GM18907 (cell line): ENCODE measurements around the gene PPFIA1.

Experiments
- ATAC-seq: cut with Tn5 transposase; IDR thresholded peaks from one replicate; pipeline ENCODE4 v1.9.1; 2021; ENCODE audit warnings: mild to moderate bottlenecking, moderate library complexity; ENCODE audit not compliant: unreplicated experiment

Gene PPFIA1

GRCh38 chr11:70428701-70429427, 158.4 kb downstream of the PPFIA1 start:
- no peak for ATAC-seq

- ATAC-seq: no peak
Observed at GRCh38 chr11:70429428-70429705, 158.9 kb downstream of the PPFIA1 start.

- no peak for ATAC-seq
Observed at GRCh38 chr11:70429724-70430521, 159.4 kb downstream of the PPFIA1 start.

GRCh38 chr11:70430671-70431574, 160.4 kb downstream of the PPFIA1 start:
- ATAC-seq: no peak

- no peak for ATAC-seq
Observed at GRCh38 chr11:70431611-70432010, 161.1 kb downstream of the PPFIA1 start.

GRCh38 chr11:70432065-70432464, 161.6 kb downstream of the PPFIA1 start:
- ATAC-seq: no peak

DNA sequence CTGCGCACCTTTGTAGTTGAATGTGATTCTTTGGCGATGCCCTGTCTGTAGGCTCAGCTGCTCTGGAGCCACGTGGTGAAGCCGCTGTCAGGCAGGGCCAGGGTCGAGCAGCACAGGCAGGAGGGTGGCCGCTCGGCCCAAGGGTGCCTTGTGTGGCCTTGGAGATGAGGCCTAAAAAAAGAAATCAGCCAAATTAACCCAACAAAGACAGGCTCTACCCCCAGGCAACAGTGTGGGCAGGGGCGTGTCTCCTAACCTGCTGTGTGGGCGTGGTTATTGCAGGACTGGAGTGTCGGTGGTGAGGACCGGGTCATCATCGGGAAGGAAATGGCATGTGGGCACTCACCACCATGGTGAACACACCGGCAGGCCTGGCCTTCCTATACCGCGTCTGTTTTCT, 162.1 kb downstream of the PPFIA1 start:
- no peak for ATAC-seq

GRCh38 chr11:70433038-70433437, 162.5 kb downstream of the PPFIA1 start:
- ATAC-seq: no peak

GRCh38 chr11:70433526-70433925, 163.0 kb downstream of the PPFIA1 start:
- ATAC-seq: no peak
